HCT116 (cell line): ENCODE results near the gene CLIC5. TPM values are rescaled to one million over a fixed set of nuclear protein-coding genes. Genes with fewer than 3 reads are reported as not detected.

ENCODE experiments used
- ATAC-seq: fragments of 200-7000 bp; cut with Tn5 transposase; 2 replicates; pipeline ENCODE4 v1.9.1; 2020; ENCODE audit warnings: mild to moderate bottlenecking, moderate library complexity
- BruUV-seq: library from RNA; stranded (reverse); fragments of 400-500 nt; replicated peaks from 2 replicates; lab custom pipeline; 2021; lab: Mats Ljungman, UMichigan
- CTCF ChIA-PET: fragments of 300-600 bp; sonication (Branson Sonifier 250); formaldehyde crosslinking; loops from one replicate; lab custom pipeline; 2021; ENCODE audit warnings: antibody characterized with exemption; lab: Charles Lee
- POLR2A ChIA-PET: fragments of 300-600, 350-600 bp; sonication (Branson Sonifier 250); formaldehyde crosslinking; loops from one replicate; lab custom pipeline; 2021; ENCODE audit warnings: antibody characterized with exemption; lab: Charles Lee
- RAD21 ChIA-PET, 2 experiments: fragments of 300-600 bp; sonication (Branson Sonifier 250); formaldehyde crosslinking; loops; one replicate each; lab custom pipeline; 2023; ENCODE audit warnings: low total read pairs in 2 of 2; ENCODE audit not compliant: uncharacterized antibody in 2 of 2, unreplicated experiment in 2 of 2, low non-redundant PET in 1 of 2; lab: Charles Lee
- DNase-seq: peaks from one replicate; pipeline ENCODE4 v3.0.0-alpha.2; 2010; ENCODE audit warnings: low read depth, low spot score
- H2AFZ ChIP-seq: fragments of 200-600 bp; shearing (Covaris generic), sonication (generic); 2 replicates; pipeline ENCODE4 v1.6.1; 2017; ENCODE audit warnings: low read depth, mixed run types, mixed read lengths, antibody characterized with exemption, low read length; ENCODE audit not compliant: poor library complexity, severe bottlenecking
- H3K27ac ChIP-seq: 2 replicates; pipeline ENCODE4 v1.5.1; 2012; ENCODE audit warnings: low read depth, low read length
- H3K27me3 ChIP-seq: fragments of 200-600 bp; sonication (generic); 2 replicates; pipeline ENCODE4 v1.6.1; 2016; ENCODE audit warnings: mixed run types, low read length, mixed read lengths; ENCODE audit not compliant: insufficient read depth
- H3K36me3 ChIP-seq, 2 experiments: fragments of 200-500 bp in 1 of 2; fragments of 200-600 bp in 1 of 2; sonication (Bioruptor generic) in 1 of 2; sonication (generic) in 1 of 2; 2 replicates each; pipeline versions ENCODE4 v1.5.1 to v1.6.1; 2014 to 2016; ENCODE audit warnings: low read length in 2 of 2, inconsistent platforms in 1 of 2, mixed read lengths in 1 of 2, mixed run types in 1 of 2; ENCODE audit not compliant: insufficient read depth in 2 of 2, control insufficient read depth in 1 of 2
- H3K4me1 ChIP-seq, 2 experiments: fragments of 200-600 bp in 1 of 2; sonication (generic) in 1 of 2; 2 replicates each; pipeline versions ENCODE4 v1.5.1 to v1.6.1; 2012 to 2017; ENCODE audit warnings: low read length in 2 of 2, inconsistent platforms in 1 of 2, mild to moderate bottlenecking in 1 of 2, mixed read lengths in 1 of 2, mixed run types in 1 of 2, moderate library complexity in 1 of 2; ENCODE audit not compliant: insufficient read depth in 2 of 2, control insufficient read depth in 1 of 2
- H3K4me2 ChIP-seq: fragments of 200-600 bp; sonication (generic); 2 replicates; pipeline ENCODE4 v1.6.1; 2017; ENCODE audit warnings: mixed run types, low read length, mixed read lengths
- H3K4me3 ChIP-seq, 2 experiments: fragments of 200-600 bp in 1 of 2; sonication (generic) in 1 of 2; replicated peaks in 1 of 2; 2 replicates each; pipeline ENCODE4 v1.5.1; 2011 to 2016; ENCODE audit warnings: low read length in 2 of 2, control low read depth in 1 of 2, low read depth in 1 of 2, mild to moderate bottlenecking in 1 of 2, mixed read lengths in 1 of 2, mixed run types in 1 of 2
- H3K79me2 ChIP-seq: fragments of 200-600 bp; sonication (generic); 2 replicates; pipeline ENCODE4 v1.6.1; 2017; ENCODE audit warnings: mild to moderate bottlenecking, mixed run types, low read length, moderate library complexity, mixed read lengths; ENCODE audit not compliant: insufficient read depth
- H3K9ac ChIP-seq: fragments of 200-600 bp; sonication (generic); 2 replicates; pipeline ENCODE4 v1.6.1; 2016; ENCODE audit warnings: low read length, mixed read lengths
- H3K9me2 ChIP-seq: fragments of 200-600 bp; sonication (generic), shearing (Covaris generic); 2 replicates; pipeline ENCODE4 v1.6.1; 2017; ENCODE audit warnings: mixed run types, mild to moderate bottlenecking, moderate library complexity; ENCODE audit not compliant: insufficient read depth
- H3K9me3 ChIP-seq, 2 experiments: fragments of 200-500 bp in 1 of 2; fragments of 200-600 bp in 1 of 2; sonication (Bioruptor generic) in 1 of 2; sonication (generic) in 1 of 2; 2 replicates each; pipeline ENCODE4 v1.6.1; 2014 to 2017; ENCODE audit warnings: low read length in 2 of 2, mixed read lengths in 2 of 2, inconsistent platforms in 1 of 2, low read depth in 1 of 2, mild to moderate bottlenecking in 1 of 2, mixed run types in 1 of 2, moderate library complexity in 1 of 2; ENCODE audit not compliant: control insufficient read depth in 1 of 2, insufficient read depth in 1 of 2
- H4K20me1 ChIP-seq: fragments of 200-600 bp; sonication (generic), shearing (Covaris generic); 2 replicates; pipeline ENCODE4 v1.6.1; 2017; ENCODE audit warnings: mixed run types, mild to moderate bottlenecking, moderate library complexity; ENCODE audit not compliant: insufficient read depth
- CEBPB ChIP-seq: IDR thresholded peaks from 2 replicates; pipeline ENCODE4 v1.6.1; 2012; ENCODE audit warnings: low read depth
- ELF1 ChIP-seq: IDR thresholded peaks from 2 replicates; pipeline ENCODE4 v1.6.1; 2012; ENCODE audit warnings: low read depth, borderline replicate concordance
- EZH2 ChIP-seq: fragments of 200-600 bp; sonication (generic); IDR thresholded peaks from 2 replicates; pipeline ENCODE4 v1.6.1; 2017; ENCODE audit warnings: antibody characterized with exemption, mixed run types
- FOSL1 ChIP-seq: IDR thresholded peaks from 2 replicates; pipeline ENCODE4 v1.6.1; 2012; ENCODE audit warnings: low read depth
- JUND ChIP-seq: IDR thresholded peaks from 2 replicates; pipeline ENCODE4 v1.6.1; 2012
- POLR2AphosphoS5 ChIP-seq: IDR thresholded peaks from 2 replicates; pipeline ENCODE4 v1.6.1; 2011; ENCODE audit warnings: mild to moderate bottlenecking, low read depth, low read length, moderate library complexity
- RAD21 ChIP-seq: IDR thresholded peaks from 2 replicates; pipeline ENCODE4 v1.6.1; 2012; ENCODE audit warnings: low read depth, mild to moderate bottlenecking
- SIN3A ChIP-seq: IDR thresholded peaks from 2 replicates; pipeline ENCODE4 v1.6.1; 2012; ENCODE audit warnings: low read depth
- SP1 ChIP-seq: IDR thresholded peaks from 2 replicates; pipeline ENCODE4 v1.6.1; 2012; ENCODE audit warnings: low read depth
- SRF ChIP-seq: IDR thresholded peaks from 2 replicates; pipeline ENCODE4 v1.6.1; 2012; ENCODE audit warnings: low read depth
- TCF7L2 ChIP-seq: IDR thresholded peaks from 2 replicates; pipeline ENCODE4 v1.7.0; 2011; ENCODE audit warnings: borderline replicate concordance, inconsistent platforms; ENCODE audit not compliant: insufficient read depth, insufficient read length; ENCODE audit errors: extremely low read depth
- ZNF274 ChIP-seq: fragments of 200-500 bp; sonication (Bioruptor generic); IDR thresholded peaks from 2 replicates; pipeline ENCODE4 v1.6.1; 2014; ENCODE audit warnings: mild to moderate bottlenecking, low read depth, low read length, inconsistent platforms
- intact Hi-C: fragments of 100-400 bp; cut with micrococcal nuclease; formaldehyde crosslinking; loops from 2 replicates; pipeline ENCODE4 v1.10.0; 2022
- total RNA-seq: library from RNA; stranded (reverse); gene quantifications from one replicate; pipeline ENCODE4 v1.2.1, GENCODE V29; 2021; ENCODE audit not compliant: unreplicated experiment
- TF ChIP-seq, protein P1 (sequence below): IDR thresholded peaks from 2 replicates; pipeline ENCODE4 v1.6.1; 2012
- TF ChIP-seq, protein P2 (sequence below), 3 experiments: fragments of 200-600 bp in 1 of 3; sonication (generic) in 1 of 3; IDR thresholded peaks in 2 of 3; conservative IDR thresholded peaks in 1 of 3; 2 replicates each; pipeline ENCODE4 v1.5.1; 2012 to 2017; ENCODE audit warnings: low read depth in 2 of 3, low read length in 2 of 3, antibody characterized with exemption in 1 of 3, borderline replicate concordance in 1 of 3, control low read depth in 1 of 3, mild to moderate bottlenecking in 1 of 3, mixed read lengths in 1 of 3, mixed run types in 1 of 3, moderate library complexity in 1 of 3; ENCODE audit not compliant: insufficient read depth in 1 of 3
- TF ChIP-seq, protein P3 (sequence below): IDR thresholded peaks from 2 replicates; pipeline ENCODE4 v1.6.1; 2012; ENCODE audit warnings: low read depth
- TF ChIP-seq, protein P4 (sequence below): IDR thresholded peaks from 2 replicates; pipeline ENCODE4 v1.6.1; 2012

Gene CLIC5
- total RNA-seq, 1 experiment from 2014 or later = 0.20 TPM

DNA sequence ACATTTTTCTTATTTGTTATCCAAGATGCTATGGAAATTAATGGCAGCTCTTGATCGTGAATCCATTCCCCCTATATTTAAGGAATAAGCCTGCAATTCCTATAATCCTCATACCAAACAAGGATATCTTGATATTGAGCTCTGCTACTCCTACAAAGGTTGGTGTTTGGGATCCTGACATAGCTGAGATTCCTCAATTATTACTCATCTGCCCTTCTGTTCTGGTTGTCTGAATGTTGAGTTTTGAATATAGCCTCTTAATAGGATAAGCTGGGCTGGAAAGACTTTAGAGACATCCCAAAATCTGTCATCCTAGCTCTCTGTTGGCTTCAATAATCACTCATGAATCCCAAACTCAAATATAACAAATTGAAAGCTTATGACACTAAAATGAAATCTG lies 49.9 kb downstream of the CLIC5 start:
- H3K9ac ChIP-seq = no peak overlapping the region
- H2AFZ ChIP-seq = no peak overlapping the region
- H3K9me2 ChIP-seq = no peaks in the 10 kb centered on the region
- TF ChIP-seq TCF7L2 (no peak), SRF (no peak), EZH2 (no peak), CEBPB (no peak), POLR2AphosphoS5 (no peak), SIN3A (no peak), ZNF274 (no peak), RAD21 (no peak), FOSL1 (no peak), JUND (no peak), ELF1 (no peak), SP1 (no peak)
- TF ChIP-seq, protein P1, sequence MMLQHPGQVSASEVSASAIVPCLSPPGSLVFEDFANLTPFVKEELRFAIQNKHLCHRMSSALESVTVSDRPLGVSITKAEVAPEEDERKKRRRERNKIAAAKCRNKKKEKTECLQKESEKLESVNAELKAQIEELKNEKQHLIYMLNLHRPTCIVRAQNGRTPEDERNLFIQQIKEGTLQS = no peak
- TF ChIP-seq, protein P2, sequence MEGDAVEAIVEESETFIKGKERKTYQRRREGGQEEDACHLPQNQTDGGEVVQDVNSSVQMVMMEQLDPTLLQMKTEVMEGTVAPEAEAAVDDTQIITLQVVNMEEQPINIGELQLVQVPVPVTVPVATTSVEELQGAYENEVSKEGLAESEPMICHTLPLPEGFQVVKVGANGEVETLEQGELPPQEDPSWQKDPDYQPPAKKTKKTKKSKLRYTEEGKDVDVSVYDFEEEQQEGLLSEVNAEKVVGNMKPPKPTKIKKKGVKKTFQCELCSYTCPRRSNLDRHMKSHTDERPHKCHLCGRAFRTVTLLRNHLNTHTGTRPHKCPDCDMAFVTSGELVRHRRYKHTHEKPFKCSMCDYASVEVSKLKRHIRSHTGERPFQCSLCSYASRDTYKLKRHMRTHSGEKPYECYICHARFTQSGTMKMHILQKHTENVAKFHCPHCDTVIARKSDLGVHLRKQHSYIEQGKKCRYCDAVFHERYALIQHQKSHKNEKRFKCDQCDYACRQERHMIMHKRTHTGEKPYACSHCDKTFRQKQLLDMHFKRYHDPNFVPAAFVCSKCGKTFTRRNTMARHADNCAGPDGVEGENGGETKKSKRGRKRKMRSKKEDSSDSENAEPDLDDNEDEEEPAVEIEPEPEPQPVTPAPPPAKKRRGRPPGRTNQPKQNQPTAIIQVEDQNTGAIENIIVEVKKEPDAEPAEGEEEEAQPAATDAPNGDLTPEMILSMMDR (IDR thresholded peaks at IDR 0.05 in 2 of 3, conservative IDR thresholded peaks at IDR 0.05 in 1 of 3; ENCODE audit: borderline replicate concordance in 1 of 3, insufficient read depth in 1 of 3, low read depth in 2 of 3, low read length in 2 of 3) = no peak
- TF ChIP-seq, protein P3, sequence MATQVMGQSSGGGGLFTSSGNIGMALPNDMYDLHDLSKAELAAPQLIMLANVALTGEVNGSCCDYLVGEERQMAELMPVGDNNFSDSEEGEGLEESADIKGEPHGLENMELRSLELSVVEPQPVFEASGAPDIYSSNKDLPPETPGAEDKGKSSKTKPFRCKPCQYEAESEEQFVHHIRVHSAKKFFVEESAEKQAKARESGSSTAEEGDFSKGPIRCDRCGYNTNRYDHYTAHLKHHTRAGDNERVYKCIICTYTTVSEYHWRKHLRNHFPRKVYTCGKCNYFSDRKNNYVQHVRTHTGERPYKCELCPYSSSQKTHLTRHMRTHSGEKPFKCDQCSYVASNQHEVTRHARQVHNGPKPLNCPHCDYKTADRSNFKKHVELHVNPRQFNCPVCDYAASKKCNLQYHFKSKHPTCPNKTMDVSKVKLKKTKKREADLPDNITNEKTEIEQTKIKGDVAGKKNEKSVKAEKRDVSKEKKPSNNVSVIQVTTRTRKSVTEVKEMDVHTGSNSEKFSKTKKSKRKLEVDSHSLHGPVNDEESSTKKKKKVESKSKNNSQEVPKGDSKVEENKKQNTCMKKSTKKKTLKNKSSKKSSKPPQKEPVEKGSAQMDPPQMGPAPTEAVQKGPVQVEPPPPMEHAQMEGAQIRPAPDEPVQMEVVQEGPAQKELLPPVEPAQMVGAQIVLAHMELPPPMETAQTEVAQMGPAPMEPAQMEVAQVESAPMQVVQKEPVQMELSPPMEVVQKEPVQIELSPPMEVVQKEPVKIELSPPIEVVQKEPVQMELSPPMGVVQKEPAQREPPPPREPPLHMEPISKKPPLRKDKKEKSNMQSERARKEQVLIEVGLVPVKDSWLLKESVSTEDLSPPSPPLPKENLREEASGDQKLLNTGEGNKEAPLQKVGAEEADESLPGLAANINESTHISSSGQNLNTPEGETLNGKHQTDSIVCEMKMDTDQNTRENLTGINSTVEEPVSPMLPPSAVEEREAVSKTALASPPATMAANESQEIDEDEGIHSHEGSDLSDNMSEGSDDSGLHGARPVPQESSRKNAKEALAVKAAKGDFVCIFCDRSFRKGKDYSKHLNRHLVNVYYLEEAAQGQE = no peak
- TF ChIP-seq, protein P4, sequence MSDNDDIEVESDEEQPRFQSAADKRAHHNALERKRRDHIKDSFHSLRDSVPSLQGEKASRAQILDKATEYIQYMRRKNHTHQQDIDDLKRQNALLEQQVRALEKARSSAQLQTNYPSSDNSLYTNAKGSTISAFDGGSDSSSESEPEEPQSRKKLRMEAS = no peak
- TF ChIP-seq, all 23 proteins: peak for 0
- BruUV-seq = no TSS peak
- Histone ChIP-seq H3K4me2 (peak overlapping the region; percentile 21), H4K20me1 (no peaks in the 10 kb centered on the region), H3K27ac (no peak overlapping the region), H3K9me3 (no peaks in the 10 kb centered on the region), H3K4me3 (no peak overlapping the region), H3K36me3 (no peaks in the 10 kb centered on the region), H3K27me3 (no peaks in the 10 kb centered on the region), H3K79me2 (no peaks in the 10 kb centered on the region), H3K4me1 (peaks cover 0 to 10% of the 10 kb centered on the region in 2 experiments; a peak in 2 of 4 replicates)
- ChIA-PET CTCF (no interaction called here), POLR2A (no interaction called here), RAD21 (no interaction called here)
- intact Hi-C loops = no loop called here
- ATAC-seq = no peak; the same call in 1 of the 2 replicates
- DNase-seq = no peak
